ENCODE results near the gene KRT24. TPM values are rescaled to one million over a fixed set of nuclear protein-coding genes. Genes with fewer than 3 reads are reported as not detected.

The KRT24 gene
- total RNA-seq, 2 experiments from 2014 or later: not detected

DNA sequence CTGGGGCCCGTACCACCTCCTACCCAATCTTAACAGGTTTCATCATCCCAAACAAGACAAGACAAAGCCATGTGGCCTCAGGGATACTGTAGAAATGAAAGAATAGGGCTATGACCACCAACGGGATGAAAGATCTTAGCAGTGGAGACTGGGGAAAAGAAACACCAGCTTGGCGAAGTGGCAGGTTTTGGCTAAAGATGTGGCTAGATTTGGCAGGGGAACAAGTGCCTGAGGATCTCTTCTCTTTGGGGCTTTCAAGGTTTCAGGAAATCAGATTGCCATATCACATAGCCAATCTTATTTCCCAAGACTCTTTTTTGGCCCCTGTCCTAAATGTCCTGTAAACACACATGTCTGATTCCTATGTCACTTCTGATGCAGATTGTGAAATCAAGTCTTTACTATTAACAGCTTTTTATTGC is 6.9 kb downstream of the KRT24 start:
- ChIA-PET POLR2A (interaction anchor here (0.6 kb wide), 1 partner anchor 150 kb away, joined by 6 read pairs; no protein-coding TSS in a partner anchor), CTCF (no interaction called here)

DNA sequence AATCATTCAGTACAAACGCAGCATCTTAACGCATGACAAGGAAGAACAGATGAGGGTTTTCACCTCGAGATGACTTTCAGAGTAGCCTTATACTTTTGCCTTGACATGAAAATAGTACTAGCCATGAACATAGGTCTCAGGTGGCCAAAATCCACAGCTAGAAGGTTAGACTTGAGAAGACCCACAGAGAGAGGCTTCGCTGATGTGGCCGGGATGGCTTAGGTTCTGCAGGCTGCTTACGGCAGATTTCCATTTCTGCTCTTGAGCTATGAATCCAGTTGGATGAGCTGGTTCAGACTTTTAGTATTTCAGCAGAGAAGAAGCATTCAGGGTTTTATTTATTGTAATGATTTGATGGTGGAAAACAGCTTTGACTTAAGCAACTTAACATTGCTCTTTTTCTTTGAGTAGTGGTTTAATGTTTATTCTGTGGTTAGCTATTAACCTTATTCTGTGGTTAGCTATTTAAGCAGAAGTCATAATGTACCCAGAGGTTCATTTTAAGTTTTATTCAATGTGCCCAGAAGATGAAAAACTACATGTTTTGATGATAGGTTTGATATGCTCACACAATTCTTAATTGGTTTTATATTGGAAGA is 7.6 kb downstream of the KRT24 start:
- ChIA-PET CTCF (no interaction called here), POLR2A (no interaction called here)

DNA sequence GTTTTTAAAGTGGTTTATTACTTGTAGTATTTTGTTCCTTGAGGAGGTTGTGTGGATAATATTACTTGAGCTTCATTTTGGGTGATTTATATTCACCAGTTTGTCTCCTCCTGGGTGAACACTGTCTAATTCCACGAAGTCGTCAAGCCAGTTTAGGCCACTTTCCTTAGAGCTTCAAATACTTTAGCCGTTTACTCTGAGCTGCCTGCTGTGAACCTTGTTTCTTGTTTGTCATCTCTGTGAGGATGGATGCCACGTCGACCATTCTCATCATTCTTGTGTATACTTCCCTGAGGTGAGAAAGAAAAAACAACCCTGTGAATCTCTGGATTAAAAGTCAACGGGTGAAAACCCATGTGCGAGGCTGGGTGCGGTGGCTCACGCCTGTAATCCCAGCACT is 9.0 kb downstream of the KRT24 start:
- ChIA-PET POLR2A (no interaction called here), CTCF (no interaction called here)

- CTCF ChIA-PET: no interaction called here
- POLR2A ChIA-PET: no interaction called here
Observed at GRCh38 chr17:40687106-40687505, 16.4 kb downstream of the KRT24 start.

DNA sequence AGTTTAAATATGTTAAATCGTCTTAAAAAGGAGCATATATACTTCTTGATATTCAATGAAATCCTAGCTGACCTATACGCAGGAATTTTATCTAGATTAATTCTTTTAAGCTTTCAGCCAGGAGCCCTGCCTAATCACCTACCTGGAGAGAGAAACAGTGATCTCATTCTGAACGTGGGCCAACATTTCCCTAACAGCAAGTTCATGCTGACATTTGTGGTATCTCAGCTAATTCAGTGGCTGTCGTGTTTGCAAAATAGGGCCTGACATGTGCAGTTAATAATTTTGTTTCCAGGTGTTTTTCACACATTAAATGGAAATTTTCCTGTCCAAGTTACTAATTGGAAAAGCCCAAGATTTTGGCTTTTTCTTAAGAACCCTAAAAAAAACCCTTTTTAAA is 17.4 kb downstream of the KRT24 start:
- ChIA-PET CTCF (no interaction called here), POLR2A (no interaction called here)

- ChIA-PET CTCF (no interaction called here), POLR2A (no interaction called here)
Observed at GRCh38 chr17:40680998-40681397, 22.6 kb downstream of the KRT24 start.

- ChIA-PET CTCF (no interaction called here), POLR2A (no interaction called here)
Observed at GRCh38 chr17:40679523-40679907, 24.0 kb downstream of the KRT24 start.

- ChIA-PET CTCF (no interaction called here), POLR2A (no interaction called here)
Observed at GRCh38 chr17:40678902-40679522, 24.5 kb downstream of the KRT24 start.

DNA sequence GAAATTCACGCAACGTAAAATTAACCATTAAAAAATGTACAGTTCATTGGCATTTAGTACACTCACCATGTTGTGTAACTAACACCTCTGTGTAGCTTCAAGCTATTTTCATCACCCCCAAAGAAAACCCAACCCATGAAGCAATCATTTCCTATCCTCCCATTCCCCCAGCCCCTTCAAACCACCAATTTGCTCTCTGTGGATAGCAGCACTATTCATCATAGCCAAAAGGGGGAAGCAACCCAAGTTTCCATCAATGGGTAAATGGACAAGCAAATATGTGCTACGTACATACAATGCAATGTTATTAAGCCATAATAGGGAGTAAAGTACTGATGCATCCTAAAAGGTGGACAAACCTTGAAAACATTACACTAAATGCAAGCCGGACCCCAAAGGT is 27.6 kb downstream of the KRT24 start:
- ChIA-PET POLR2A (no interaction called here), CTCF (no interaction called here)

DNA sequence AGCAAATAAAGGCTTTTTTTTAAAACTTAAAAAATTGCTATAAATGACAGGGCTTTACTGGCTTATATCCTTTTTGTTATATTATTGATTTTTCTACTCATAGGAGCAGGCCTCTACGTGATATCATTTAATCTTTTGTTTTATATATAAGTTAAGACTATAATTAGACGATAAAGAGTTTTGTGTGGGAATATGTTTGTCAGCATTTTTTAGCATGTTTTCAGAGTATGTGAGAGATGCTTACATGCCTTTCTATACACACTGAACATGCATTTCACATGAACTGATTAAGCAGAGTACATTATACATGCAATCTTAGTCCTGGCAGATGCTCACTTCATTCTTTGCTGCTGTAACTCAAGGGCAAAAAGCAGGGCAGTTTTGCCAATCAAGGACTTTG is 30.9 kb downstream of the KRT24 start:
- POLR2A ChIA-PET: no interaction called here
- CTCF ChIA-PET: interaction anchor here (0.7 kb wide), 1 partner anchor 12 kb away, joined by 3 read pairs; no protein-coding TSS in a partner anchor

GRCh38 chr17:40671282-40671681 is 32.3 kb downstream of the KRT24 start:
- ChIA-PET CTCF (no interaction called here), POLR2A (no interaction called here)

DNA sequence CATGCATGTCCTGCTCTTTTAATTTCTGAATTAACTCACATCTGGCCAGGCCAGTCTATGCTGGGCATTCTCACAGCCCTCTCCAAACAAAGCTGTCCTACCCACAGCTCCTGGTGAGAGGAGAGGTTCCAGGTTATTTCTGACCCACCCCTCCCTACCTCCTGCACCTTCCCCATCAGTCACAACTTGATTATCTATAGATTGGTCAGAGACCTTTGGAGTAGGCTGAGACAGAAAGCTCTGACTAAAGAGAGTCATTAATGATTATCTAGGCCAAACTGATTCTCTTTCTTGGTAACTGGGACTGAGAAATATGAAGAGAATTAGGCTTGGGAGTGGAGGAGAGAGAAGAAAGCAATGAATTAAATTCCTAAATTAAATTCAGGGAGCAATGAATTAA is 37.2 kb downstream of the KRT24 start:
- ChIA-PET POLR2A (no interaction called here), CTCF (no interaction called here)

DNA sequence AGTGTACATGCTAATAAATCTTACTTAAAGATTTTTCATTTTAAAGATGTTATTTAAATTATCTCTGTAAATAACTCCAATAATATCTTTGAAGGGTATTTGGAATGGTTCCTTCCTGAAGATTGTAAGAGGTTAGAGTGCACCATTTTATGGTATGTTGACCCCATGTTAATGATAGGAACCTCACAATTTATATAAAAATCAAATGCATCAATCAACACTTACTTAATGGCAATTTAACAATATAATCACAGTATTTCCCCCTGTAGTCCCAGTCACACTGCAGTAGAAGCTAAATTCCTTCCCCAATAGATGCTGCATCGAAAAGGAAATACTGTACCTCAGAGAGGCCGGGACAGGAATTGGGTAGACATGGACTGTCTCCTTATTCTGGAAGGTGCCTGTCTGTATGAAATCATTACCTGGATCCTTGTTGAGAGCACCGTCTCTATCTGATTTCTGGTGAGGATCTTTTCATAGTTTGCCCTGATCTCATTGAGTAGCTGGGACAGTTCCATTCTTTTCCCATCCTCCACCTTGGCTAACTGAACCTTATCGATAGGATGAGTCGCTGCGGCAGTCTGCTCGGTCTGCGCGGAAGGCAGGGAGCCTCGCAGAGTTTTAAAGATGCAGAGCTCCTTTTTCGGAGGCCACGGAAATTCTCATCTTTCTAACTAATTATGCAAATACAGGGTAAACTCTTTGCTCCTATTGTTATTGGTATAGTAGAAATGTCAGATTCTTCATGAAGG is 38.8 kb downstream of the KRT24 start, which contains the start of gene KRT222:
TSS of gene KRT222 (minus strand) at position 596 of the 752 bp plus-strand sequence. CDS start at position 518, 78 bp downstream.
- ChIA-PET POLR2A (no interaction called here), CTCF (no interaction called here)

DNA sequence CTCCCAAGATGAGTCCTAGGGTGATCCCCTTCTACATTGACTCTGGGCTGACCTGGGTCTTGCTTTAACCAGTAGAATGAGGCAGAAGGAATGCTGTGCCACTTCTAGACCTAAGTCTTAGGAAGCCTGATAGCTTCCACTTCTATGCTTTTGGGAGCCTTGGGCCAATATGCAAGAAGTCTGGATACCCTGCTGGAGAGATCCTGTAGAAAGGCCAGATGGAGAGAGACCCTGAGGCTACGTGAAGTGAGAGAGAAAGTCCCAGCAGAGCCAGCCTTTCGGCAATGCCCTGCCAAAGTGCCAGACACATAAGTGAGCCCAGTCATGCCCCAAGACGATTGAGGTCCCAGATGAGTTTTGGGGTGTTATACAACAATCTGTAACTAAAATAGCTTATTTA is 40.3 kb downstream of the KRT24 start:
- POLR2A ChIA-PET: no interaction called here
- CTCF ChIA-PET: interaction anchor here (1.4 kb wide), 1 partner anchor 43 kb away, joined by 3 read pairs; no protein-coding TSS in a partner anchor

DNA sequence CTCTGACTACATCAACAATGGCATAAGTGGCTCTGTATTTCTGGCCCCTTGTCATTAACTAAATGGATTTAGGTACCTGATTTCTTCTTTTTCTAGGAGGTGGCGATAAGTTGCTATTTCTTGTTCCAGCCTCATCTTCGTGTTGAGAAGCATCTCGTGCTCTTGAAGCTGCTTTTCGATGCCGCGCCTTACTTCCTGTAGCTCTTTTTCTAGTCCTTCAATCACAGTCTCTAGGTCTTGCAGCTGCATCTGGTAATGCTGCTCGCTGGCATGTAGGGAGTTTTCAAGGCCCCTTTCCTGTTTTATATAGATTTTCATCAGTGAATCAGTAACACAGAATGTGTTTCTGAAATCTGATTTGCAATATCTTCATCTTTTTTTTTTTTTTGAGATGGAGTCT is 43.6 kb downstream of the KRT24 start:
- CTCF ChIA-PET: interaction anchor here (0.7 kb wide), 3 partner anchors 26 to 162 kb away, joined by 3 to 5 read pairs (median 3); no protein-coding TSS in a partner anchor

GRCh38 chr17:40658396-40658795 is 45.2 kb downstream of the KRT24 start:
- CTCF ChIA-PET: interaction anchor here (1.0 kb wide), 1 partner anchor 79 kb away, joined by 3 read pairs; no protein-coding TSS in a partner anchor
- POLR2A ChIA-PET: no interaction called here

More for the DNA sequence above, 43.6 kb downstream of the KRT24 start:
- POLR2A ChIA-PET: no interaction called here

GRCh38 chr17:40651939-40652338 is 51.6 kb downstream of the KRT24 start:
- POLR2A ChIA-PET: no interaction called here

GRCh38 chr17:40648384-40648968 is 55.1 kb downstream of the KRT24 start:
- ChIA-PET CTCF (no interaction called here), POLR2A (interaction anchor here (0.5 to 2.4 kb wide), 4 partner anchors 19 to 1040 kb away, joined by 3 to 15 read pairs (median 7); partner anchors contain the start of gene EIF1)

More at GRCh38 chr17:40651939-40652338, 51.6 kb downstream of the KRT24 start:
- CTCF ChIA-PET: no interaction called here

Measured in activated CD8-positive, alpha-beta memory T cell treated with anti-CD3 and anti-CD28 coated beads for 36 hours (primary cell).